ENCODE measurements around the gene SCYL3.

SCYL3 gene

DNA sequence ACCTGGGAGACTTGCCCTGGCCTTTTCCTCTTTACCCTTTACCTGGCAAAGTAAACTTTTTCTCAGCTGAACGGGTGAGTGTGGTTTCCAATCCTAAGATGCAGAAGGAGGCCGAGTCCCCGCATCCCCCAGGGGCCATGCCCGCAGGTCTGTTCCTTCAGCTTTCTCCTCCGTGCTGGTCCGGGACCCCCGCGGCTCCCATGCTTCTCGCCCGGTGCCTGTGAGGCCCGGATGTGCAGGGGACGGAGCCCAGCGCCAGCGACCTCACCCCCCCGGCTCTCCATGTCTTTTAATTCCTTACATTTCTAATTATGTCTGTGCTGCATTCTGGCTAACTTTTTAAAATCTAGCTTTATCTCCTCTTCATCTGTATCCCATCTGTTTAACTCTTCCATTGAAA is 21.5 kb upstream of the SCYL3 start:
- TF ChIP-seq, protein P1, sequence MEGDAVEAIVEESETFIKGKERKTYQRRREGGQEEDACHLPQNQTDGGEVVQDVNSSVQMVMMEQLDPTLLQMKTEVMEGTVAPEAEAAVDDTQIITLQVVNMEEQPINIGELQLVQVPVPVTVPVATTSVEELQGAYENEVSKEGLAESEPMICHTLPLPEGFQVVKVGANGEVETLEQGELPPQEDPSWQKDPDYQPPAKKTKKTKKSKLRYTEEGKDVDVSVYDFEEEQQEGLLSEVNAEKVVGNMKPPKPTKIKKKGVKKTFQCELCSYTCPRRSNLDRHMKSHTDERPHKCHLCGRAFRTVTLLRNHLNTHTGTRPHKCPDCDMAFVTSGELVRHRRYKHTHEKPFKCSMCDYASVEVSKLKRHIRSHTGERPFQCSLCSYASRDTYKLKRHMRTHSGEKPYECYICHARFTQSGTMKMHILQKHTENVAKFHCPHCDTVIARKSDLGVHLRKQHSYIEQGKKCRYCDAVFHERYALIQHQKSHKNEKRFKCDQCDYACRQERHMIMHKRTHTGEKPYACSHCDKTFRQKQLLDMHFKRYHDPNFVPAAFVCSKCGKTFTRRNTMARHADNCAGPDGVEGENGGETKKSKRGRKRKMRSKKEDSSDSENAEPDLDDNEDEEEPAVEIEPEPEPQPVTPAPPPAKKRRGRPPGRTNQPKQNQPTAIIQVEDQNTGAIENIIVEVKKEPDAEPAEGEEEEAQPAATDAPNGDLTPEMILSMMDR (IDR thresholded peaks at IDR 0.05; ENCODE audit: low read depth, low read length) = no peak
- no peak overlapping the region for H3K4me3 ChIP-seq (ENCODE audit: low read depth, low read length)

DNA sequence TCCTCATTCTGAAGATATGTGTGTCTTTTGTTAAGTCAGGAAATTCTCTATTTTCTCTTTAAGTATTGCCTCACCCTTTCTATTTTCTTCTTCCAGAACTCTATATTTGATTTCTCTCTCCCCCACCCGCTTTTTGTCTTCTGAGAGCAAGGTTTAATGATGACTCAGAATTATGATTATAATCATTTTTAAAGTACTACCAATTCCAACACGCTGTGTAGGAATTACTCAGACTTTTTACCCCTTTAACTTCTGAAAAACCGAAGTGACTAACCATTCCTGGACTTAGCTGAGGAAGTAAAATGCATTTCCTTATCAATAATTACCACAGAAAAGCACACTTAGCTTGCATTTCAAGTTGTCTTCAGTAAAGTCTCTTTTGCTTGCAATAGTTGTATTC is 20.8 kb upstream of the SCYL3 start:
- TF ChIP-seq, protein P1 (IDR thresholded peaks at IDR 0.05; ENCODE audit: low read depth, low read length) = no peak
- H3K4me3 ChIP-seq (ENCODE audit: low read depth, low read length) = no peak overlapping the region

DNA sequence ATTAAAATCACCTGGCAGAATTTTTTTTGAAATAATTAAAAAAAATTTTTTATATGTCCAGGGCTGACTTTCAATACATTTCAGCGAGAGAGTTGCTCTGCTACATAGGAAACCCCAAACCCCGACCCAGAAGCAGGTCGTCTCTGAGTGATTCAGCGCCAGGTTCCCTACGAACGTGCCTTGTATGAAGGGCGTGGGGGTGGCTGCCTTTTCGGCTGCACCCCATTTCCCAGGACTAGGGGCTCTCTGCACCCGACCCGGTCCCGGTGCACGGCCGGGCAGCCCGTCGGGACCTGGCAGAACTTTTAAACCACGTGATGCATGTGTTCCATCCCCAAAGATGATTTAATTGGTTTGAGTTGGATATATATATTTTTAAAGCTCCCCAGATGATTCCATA is 15.8 kb upstream of the SCYL3 start:
- TF ChIP-seq, protein P1 (IDR thresholded peaks at IDR 0.05; ENCODE audit: low read depth, low read length) = no peak
- no peak overlapping the region for H3K4me3 ChIP-seq (ENCODE audit: low read depth, low read length)

DNA sequence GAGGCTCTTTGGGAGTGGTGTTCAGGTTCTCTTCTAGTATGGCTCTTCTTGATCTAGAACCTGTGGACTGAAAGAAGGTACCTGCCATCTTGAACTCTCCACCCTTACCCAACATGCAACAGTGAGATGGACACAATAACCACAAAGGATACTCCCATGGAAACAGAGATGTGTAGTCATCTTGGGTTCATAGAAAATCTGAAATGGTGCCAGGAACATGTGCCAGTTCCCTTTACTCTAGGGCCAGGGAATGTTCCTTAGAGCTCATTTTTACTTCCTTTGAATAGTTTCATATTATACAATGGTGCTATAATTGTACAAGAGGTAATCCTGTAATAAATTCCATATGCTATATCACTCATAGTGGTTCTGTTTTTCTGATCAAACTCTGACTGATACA is 13.2 kb upstream of the SCYL3 start:
- TF ChIP-seq, protein P1 (IDR thresholded peaks at IDR 0.05; ENCODE audit: low read depth, low read length) = no peak
- H3K4me3 ChIP-seq (ENCODE audit: low read depth, low read length) = no peak overlapping the region

DNA sequence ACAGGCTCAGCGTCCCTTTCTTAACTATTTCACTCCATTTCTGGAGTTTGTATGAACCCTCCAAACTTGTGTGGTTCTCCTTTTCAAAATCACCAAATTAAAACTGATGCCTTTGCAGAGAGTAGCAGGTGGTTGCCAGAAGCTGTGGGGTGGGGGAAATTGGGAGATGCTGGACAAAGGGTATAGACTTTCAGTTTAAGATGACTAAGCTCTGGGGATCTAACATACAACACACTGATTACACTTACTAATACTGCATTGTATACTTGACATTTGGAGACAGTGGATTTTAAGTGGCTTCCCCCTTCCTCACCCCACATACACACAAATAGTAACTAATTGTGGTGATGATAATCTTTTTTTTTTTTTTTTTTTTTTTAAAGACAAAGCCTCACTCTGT is 11.1 kb upstream of the SCYL3 start:
- TF ChIP-seq, protein P1 (IDR thresholded peaks at IDR 0.05; ENCODE audit: low read depth, low read length) = no peak
- H3K4me3 ChIP-seq (ENCODE audit: low read depth, low read length) = no peak overlapping the region

DNA sequence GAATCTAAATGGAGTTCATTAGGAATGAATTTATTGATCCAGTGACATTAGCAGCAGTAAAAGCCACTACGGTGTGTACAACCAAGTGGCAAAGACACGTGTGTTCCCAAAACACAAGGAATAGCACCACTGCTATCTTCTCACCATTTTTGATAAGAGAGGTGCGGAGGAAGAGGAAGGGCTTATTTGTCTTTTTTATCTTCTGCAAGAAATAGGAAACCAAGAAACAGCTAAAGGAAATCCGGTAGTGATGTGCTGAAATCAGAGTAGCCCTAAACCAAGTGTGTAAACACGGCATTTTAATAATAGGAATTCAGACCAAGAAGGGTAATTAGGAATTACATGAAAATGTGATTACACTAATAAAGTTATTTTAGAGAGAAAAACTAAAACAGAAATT is 9.1 kb upstream of the SCYL3 start:
- H3K4me3 ChIP-seq (ENCODE audit: low read depth, low read length) = no peak overlapping the region
- TF ChIP-seq, protein P1 (IDR thresholded peaks at IDR 0.05; ENCODE audit: low read depth, low read length) = no peak

DNA sequence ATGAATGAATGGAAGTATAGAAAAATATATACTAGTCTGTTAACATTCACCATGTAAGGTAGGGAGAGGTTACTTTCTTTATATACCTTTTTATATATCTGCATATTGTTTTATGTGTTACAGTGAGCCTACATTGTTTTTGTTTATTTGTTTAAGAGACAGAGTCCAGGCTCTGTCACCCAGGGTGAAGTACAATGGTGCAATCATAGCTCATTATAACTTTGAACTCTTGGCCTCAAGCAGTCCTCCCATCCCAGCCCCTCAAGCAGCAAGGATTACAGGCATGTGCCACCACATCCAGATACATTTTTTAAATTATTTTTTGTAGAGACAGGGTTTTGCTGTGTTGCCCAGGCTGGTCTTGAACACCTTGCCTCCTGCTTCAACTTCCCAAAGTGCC is 7.4 kb upstream of the SCYL3 start:
- H3K4me3 ChIP-seq (ENCODE audit: low read depth, low read length) = no peak overlapping the region
- TF ChIP-seq, protein P1 (IDR thresholded peaks at IDR 0.05; ENCODE audit: low read depth, low read length) = no peak

Data from WI38 (cell line).